COLO668 (cell line): ENCODE data around the gene STARD9.

Source experiments
- DNase-seq: peaks from one replicate; lab custom pipeline; 2025; ENCODE audit not compliant: unreplicated experiment; lab: John Stamatoyannopoulos, UW

STARD9 gene

GRCh38 chr15:42693496-42693895 is 118.1 kb downstream of the STARD9 start:
- DNase-seq: no peak

- DNase-seq: no peak
These were observed 118.5 kb downstream of the STARD9 start for GRCh38 chr15:42693942-42694341.

DNA sequence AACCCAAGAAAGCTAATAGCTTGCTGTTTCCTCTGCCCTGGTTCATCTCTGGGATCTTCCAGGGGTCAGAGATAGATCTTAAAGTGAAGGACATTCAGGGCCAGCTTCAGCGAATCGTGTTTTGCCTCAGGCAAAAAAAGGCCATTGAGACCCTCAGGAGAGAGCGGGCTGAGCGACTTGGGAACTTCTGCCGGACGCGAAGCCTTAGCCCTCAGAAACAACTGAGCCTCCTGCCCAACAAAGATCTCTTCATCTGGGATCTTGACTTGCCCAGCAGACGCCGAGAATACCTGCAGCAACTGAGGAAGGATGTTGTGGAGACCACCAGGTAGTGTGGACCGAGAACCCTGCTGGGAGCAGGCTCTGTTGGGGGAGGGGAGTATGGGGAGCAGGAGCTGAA is 119.0 kb downstream of the STARD9 start:
- DNase-seq: no peak

DNA sequence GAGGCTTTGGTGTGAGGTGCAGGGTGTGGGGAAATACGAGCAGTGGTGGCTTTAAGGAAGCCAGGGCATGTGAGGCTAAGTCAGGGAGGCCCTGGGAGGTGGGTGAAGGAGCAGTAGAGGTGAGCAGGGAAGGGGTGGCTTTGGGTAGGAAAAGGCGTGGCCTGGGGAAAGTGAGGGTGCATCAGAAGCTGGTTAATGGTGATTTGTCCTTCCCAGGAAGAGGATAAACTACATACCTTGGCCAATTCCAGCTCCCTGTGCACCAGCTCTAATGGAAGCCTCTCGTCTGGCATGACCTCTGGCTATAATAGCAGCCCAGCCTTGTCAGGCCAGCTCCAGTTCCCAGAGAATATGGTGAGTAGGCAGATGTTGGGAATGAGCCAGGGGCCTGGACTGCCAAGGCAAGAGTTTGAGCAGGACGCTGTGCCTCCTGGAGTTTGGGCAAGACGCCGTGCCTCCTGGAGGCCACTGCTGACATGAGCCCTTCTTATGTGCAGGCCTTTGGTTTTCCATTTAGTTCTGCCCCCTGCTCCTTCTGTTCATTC is 120.2 kb downstream of the STARD9 start:
- no peak for DNase-seq

- no peak for DNase-seq
These were observed 121.2 kb downstream of the STARD9 start for GRCh38 chr15:42696626-42697025.

GRCh38 chr15:42704492-42704926 is 129.1 kb downstream of the STARD9 start:
- DNase-seq: peak; percentile 48

DNA sequence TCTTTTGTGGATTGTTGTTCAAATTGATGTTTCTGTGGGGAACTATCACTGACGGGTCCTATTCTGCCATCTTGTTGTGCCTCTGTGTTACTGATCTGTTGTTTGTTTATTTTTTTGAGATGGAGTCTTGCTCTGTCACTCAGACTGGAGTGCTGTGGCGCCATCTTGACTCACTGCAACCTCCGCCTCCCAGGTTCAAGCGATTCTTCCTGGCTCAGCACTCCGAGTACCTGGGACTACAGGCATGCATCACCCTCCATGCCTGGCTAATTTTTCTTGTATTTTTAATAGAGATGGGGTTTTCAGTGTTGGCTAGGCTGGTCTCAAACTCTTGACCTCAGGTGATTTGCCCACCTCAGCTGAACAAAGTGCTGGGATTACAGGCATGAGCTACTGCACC is 129.9 kb downstream of the STARD9 start:
- no peak for DNase-seq

DNA sequence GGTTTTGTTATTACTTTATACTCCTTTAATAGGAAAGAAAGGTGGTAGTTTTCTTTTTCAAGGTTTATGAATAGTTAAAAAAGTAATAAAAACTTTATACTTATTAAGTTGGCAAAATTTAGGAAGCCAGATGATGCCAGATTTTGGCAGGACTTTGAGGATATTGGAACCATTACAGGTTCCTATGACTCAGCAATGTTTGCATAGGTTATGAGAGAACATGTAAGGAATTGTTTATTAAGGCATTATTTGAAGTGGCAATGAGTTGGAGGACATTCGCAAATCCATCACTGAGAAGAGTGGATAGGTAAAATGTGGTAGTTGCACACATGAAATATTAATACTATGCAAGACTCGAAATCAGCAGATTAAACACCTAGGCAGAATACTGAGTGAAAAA is 131.7 kb downstream of the STARD9 start:
- no peak for DNase-seq

GRCh38 chr15:42707873-42708544 is 132.6 kb downstream of the STARD9 start:
- no peak for DNase-seq

- no peak for DNase-seq
These were observed 135.3 kb downstream of the STARD9 start for GRCh38 chr15:42710662-42711061.

DNA sequence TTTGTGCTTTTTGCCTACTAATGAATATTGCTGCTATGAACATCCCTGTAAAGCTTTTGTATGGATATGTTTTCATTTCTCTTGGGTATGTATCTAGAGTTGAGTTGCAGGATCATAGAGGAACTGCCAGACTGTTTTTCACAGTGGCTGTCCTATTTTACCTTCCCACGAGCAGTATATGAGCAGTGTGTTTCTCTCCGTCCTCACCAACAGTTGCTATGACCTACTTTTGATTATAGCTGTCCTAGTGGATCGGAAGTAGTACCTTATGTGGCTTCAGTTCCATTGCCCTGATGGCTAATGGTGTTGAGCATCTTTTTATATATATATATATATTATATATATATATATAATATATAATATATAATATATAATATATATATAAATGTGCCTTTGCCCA is 136.3 kb downstream of the STARD9 start:
- DNase-seq: no peak

DNA sequence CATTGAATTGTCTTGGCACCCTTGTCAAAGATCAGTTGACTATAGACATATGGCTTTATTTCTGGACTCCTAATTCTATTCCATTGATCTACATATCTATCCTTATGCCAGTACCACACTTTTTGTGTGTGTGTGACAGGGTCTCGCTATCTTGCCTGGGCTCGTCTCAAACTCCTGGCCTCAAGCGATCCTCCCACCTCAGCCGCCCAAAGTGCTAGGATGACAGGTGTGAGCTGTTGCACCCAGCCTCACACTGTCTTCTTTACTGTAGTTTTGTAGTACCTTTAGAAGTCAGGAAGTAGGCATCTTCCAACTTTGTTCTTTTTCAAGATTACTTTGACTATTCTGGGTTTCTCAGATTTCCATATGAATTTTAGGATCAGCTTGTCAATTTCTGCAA is 137.2 kb downstream of the STARD9 start:
- no peak for DNase-seq

DNA sequence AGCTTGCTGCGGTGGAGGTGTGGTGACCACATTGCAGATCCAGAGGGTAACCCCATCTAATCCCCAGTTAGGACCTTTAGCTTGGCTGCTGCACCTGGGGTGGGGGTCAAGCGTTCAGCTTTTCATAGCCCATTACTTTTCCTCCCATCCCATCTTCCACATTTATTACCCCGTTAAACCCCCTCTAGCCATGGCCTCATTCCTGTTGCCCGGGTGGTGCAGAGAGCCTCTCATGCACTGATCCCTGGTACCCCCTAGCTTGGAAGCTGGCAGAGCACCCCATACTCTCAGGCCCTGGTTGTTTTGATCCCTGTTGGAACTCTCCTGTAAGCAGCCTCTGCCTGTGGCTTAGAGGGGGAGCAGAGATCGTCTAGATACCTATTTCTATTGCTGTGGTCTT is 140.7 kb downstream of the STARD9 start:
- DNase-seq: no peak

- DNase-seq: no peak
These were observed 141.2 kb downstream of the STARD9 start for GRCh38 chr15:42716626-42717025.

- no peak for DNase-seq
These were observed 143.6 kb downstream of the STARD9 start for GRCh38 chr15:42719043-42719442.

DNA sequence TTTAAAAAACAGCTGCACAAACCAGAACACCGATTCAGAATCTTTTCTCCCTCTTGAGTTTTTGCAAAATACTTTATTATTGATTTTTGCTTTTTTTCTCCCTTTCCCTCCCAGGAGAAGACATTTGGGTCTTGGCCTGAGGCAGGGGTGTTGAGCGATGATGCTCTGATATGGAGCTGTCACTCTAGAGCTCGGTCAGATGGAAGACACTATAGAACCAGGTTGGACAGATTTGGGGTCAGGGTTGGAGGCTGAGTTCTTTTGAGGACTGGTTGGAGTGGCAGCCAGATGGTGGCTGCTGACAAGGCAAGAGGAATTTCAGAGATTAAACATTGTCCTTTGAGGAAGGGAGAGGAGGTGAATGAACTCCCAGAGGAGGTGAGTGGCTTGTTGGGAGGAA is 144.7 kb downstream of the STARD9 start:
- DNase-seq: no peak

DNA sequence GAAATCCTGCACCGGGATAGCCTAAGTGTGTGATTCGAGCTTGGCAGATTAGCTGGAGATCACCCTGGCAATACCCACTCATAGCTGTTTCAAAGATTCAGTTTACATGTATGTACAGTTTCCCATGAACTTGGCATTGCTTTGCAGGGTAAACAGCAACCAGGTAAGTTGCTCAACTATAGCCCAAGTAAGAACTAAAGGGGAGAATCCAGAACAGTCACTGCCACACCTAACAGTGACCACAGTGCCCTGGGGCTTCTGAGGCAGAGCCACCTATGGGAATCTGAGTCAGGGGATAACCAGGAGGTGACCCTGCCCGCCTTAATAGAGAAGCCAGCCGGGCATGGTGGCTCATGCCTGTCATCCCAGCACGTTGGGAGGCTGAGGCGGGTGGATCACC is 145.6 kb downstream of the STARD9 start:
- DNase-seq: no peak

- no peak for DNase-seq
These were observed 146.5 kb downstream of the STARD9 start for GRCh38 chr15:42721916-42722315.

GRCh38 chr15:42723068-42723467 is 147.7 kb downstream of the STARD9 start:
- DNase-seq: no peak

GRCh38 chr15:42724276-42724675 is 148.9 kb downstream of the STARD9 start:
- no peak for DNase-seq

DNA sequence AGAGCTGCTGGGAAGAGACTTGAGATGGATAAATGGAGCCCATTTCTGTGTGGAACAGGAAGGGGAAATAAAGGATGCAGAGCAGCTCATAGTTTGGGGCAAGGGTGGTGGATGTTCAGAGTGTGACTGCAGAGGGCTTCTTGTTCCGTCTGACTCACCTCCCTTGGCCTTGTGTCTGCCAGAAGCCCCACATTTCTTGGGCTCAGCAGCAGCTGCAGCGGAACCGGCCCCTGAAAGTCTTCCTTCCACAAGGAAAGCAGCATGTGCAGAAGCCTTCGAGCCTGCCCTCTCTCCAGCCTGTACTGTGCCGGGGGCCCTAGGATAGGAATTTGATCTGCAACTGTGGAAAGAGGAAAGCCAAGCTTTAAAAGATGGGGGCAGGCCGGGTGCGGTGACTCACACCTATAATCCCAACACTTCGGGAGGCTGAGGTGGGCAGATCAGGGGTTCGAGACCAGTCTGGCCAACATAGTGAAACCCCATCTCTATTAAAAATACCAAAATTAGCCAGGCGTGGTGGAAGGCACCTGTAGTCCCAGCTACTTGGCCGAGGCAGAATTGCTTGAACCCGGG is 150.0 kb downstream of the STARD9 start:
- no peak for DNase-seq

GRCh38 chr15:42726114-42726513 is 150.7 kb downstream of the STARD9 start:
- no peak for DNase-seq
